Testis (tissue), 2 donors: ENCODE results near the gene PRR7.

Experiments used
- CTCF ChIP-seq, 3 experiments: fragments of 450-650 bp in 2 of 3; fragments of 200-600 bp in 1 of 3; sonication (generic) in 1 of 3; IDR thresholded peaks; one replicate each; pipeline ENCODE4 v1.5.1; 2016 to 2019; ENCODE audit warnings: antibody characterized with exemption in 3 of 3, mild to moderate bottlenecking in 2 of 3, moderate library complexity in 1 of 3
- POLR2A ChIP-seq: fragments of 450-650 bp; IDR thresholded peaks from one replicate; pipeline ENCODE4 v1.6.1; 2017; ENCODE audit warnings: antibody characterized with exemption, mild to moderate bottlenecking, moderate library complexity

- no peak for TF ChIP-seq CTCF (IDR thresholded peaks at IDR 0.05)
- no peak for TF ChIP-seq POLR2A
These were observed 21.7 kb downstream of the PRR7 start for GRCh38 chr5:177468329-177468684.
